Tibial nerve (tissue), 4 donors: ENCODE results near the gene KDM5B. TPM values are rescaled to one million over a fixed set of nuclear protein-coding genes. Genes with fewer than 3 reads are reported as not detected.
A peak's percentile ranks its signal among the peaks of the same experiment; 100 is the strongest.

Experiments
- DNase-seq, 2 donors: peaks; one replicate each; pipeline ENCODE4 v3.0.0-alpha.2; 2019; ENCODE audit warnings: low spot score in 2 of 2
- H3K27ac ChIP-seq, 4 donors: fragments of 200-600 bp; sonication (generic) in 3 of 4; one replicate each; pipeline ENCODE4 v1.5.1; 2017 to 2019; ENCODE audit warnings: mild to moderate bottlenecking in 1 of 4
- H3K27me3 ChIP-seq, 2 donors: fragments of 200-600 bp; sonication (generic) in 1 of 2; one replicate each; pipeline versions ENCODE4 v1.5.1 to v1.6.0; 2017 to 2019
- H3K36me3 ChIP-seq, 3 donors: fragments of 200-600 bp; sonication (generic); one replicate each; pipeline ENCODE4 v1.5.1; 2018 to 2019
- H3K4me1 ChIP-seq, 4 donors: fragments of 200-600 bp; sonication (generic) in 3 of 4; one replicate each; pipeline ENCODE4 v1.5.1; 2017 to 2019
- H3K4me3 ChIP-seq, 4 donors: fragments of 200-600 bp; sonication (generic) in 3 of 4; one replicate each; pipeline ENCODE4 v1.5.1; 2017 to 2019; ENCODE audit warnings: mild to moderate bottlenecking in 1 of 4, moderate library complexity in 1 of 4
- H3K9me3 ChIP-seq, 4 donors: fragments of 200-600 bp; sonication (generic) in 3 of 4; one replicate each; pipeline ENCODE4 v1.5.1; 2017 to 2019
- EP300 ChIP-seq, 2 donors: sonication (generic); formaldehyde crosslinking; IDR thresholded peaks; one replicate each; pipeline ENCODE4 v1.6.1; 2017; ENCODE audit warnings: antibody characterized with exemption in 2 of 2, mild to moderate bottlenecking in 1 of 2
- POLR2A ChIP-seq, 2 donors: fragments of 450-650 bp; IDR thresholded peaks; one replicate each; pipeline ENCODE4 v1.6.1; 2017; ENCODE audit warnings: antibody characterized with exemption in 2 of 2, mild to moderate bottlenecking in 2 of 2, moderate library complexity in 2 of 2
- WGBS, 2 donors: methylation state at CpG; one replicate each; pipeline ENCODE4 v1.1.5; 2018; 5-methylcytosine and 5-hydroxymethylcytosine counted together
- total RNA-seq, 4 donors: library from RNA; depleted of rRNA; stranded (reverse); fragments of >200 nt; gene quantifications; one replicate each; pipeline ENCODE4 v1.1.0, GENCODE V29; 2016
- TF ChIP-seq, protein P1 (sequence below), 5 experiments: fragments of 200-600 bp in 3 of 5; fragments of 450-650 bp in 2 of 5; sonication (generic) in 3 of 5; IDR thresholded peaks; one replicate each; pipeline ENCODE4 v1.5.1; 2016 to 2019; ENCODE audit warnings: antibody characterized with exemption in 5 of 5, mild to moderate bottlenecking in 3 of 5, moderate library complexity in 2 of 5

The KDM5B gene
- 10 to 100 TPM; 39.8 to 61.5 (median 41.2) TPM for total RNA-seq

DNA sequence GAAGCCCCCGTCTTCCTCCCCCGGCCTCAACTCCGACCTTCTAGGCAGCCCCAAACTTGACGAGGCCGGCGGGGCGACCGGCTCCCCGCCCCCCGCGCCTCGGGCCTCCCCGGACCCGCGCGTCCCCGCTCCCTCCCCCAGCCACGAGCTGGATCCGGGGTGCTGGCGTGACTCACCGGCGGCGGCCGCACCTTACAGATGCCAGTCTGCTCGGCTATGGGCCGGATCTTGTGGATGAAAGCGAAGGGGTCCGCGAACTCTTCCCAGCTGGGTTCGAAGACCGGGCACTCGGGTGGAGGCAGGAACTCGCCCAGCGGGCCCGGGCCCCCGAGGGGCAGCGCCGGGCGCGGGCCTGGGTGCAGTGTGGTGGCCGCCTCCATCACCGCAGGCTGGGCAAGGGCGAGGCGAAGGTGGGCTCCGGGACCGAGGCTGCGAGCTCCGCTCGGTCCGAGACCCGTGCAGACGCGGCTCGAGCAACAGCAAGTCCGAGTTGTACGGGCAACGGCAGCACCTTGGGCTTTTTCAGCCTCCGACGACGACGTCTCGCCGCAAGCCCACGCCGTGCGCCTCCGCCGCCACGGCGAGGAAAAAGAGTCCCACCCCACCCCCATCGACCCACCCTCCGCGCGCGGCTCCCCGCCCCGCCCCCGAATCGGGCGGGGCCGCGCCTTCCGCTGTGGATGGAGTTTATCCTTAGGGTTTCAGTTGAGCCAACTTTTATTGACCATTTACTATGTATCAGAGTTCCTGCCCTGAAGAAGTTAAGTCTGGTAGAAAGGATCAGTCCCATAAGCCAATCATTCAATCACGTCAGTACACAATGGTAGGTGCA is at the start of gene KDM5B:
TSS of gene KDM5B (minus strand) at position 496 of the 832 bp plus-strand sequence. CDS start at position 380, 116 bp downstream.
- 0 to 2% methylated on average over 29 to 54 of the region's 84 CpGs for WGBS, 2 donors
- H3K27me3 ChIP-seq: no peaks in the 10 kb centered on the region
- no peaks in the 10 kb centered on the region for H3K9me3 ChIP-seq
- H3K4me3 ChIP-seq: peak within 1 kb of the TSS; percentile 80 to 98 (median 94)
- peak in 1 of 2 donors; percentile 46 for DNase-seq
- H3K27ac ChIP-seq: peak within 1 kb of the TSS; percentile 57 to 93 (median 88)
- TF ChIP-seq EP300 (IDR thresholded peaks at IDR 0.05) (peak in 1 of 2 donors; percentile 89), POLR2A (IDR thresholded peaks at IDR 0.05) (peak; percentile 49 to 58)
- TF ChIP-seq, protein P1, sequence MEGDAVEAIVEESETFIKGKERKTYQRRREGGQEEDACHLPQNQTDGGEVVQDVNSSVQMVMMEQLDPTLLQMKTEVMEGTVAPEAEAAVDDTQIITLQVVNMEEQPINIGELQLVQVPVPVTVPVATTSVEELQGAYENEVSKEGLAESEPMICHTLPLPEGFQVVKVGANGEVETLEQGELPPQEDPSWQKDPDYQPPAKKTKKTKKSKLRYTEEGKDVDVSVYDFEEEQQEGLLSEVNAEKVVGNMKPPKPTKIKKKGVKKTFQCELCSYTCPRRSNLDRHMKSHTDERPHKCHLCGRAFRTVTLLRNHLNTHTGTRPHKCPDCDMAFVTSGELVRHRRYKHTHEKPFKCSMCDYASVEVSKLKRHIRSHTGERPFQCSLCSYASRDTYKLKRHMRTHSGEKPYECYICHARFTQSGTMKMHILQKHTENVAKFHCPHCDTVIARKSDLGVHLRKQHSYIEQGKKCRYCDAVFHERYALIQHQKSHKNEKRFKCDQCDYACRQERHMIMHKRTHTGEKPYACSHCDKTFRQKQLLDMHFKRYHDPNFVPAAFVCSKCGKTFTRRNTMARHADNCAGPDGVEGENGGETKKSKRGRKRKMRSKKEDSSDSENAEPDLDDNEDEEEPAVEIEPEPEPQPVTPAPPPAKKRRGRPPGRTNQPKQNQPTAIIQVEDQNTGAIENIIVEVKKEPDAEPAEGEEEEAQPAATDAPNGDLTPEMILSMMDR (IDR thresholded peaks at IDR 0.05): no peak
- H3K36me3 ChIP-seq: no peaks in the 10 kb centered on the region
- H3K4me1 ChIP-seq: peaks cover 0 to 59% (median 20%) of the 10 kb centered on the region in 4 donors

DNA sequence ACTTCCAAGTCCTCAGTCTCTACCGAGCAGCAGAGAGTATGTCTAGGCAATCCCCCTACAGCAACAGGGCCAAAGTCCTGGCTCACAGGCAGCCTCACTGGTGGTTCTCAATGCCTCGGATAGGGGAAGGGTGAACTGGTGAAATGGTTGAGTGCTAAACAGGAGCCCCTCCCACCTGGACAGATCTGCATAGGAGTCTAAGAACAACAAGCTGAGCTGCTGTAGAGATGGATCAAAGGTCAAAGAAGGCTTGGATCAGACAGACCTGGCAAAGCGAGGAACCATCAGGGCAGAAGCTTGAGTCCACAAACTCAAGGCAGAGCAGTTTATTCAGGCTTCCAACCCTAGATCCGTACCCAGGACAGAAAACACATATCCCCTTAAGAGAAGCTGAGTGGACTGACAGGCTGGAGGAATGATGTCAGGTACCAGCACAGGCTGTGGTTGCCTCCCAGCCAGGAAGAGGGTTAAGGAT is 49.0 kb upstream of the KDM5B start:
- WGBS, 2 donors: 61 to 75% methylated on average over 4 of the region's 4 CpGs
- no peaks in the 10 kb centered on the region for H3K36me3 ChIP-seq
- H3K4me3 ChIP-seq: no peak overlapping the region
- DNase-seq: no peak
- no peaks in the 10 kb centered on the region for H3K9me3 ChIP-seq
- H3K27ac ChIP-seq: no peak overlapping the region
- no peaks in the 10 kb centered on the region for H3K27me3 ChIP-seq
- peaks cover 0 to 23% (median 5%) of the 10 kb centered on the region in 4 donors for H3K4me1 ChIP-seq
- TF ChIP-seq POLR2A (IDR thresholded peaks at IDR 0.05): no peak
- TF ChIP-seq, protein P1 (IDR thresholded peaks at IDR 0.05): no peak
- TF ChIP-seq EP300 (IDR thresholded peaks at IDR 0.05): no peak

DNA sequence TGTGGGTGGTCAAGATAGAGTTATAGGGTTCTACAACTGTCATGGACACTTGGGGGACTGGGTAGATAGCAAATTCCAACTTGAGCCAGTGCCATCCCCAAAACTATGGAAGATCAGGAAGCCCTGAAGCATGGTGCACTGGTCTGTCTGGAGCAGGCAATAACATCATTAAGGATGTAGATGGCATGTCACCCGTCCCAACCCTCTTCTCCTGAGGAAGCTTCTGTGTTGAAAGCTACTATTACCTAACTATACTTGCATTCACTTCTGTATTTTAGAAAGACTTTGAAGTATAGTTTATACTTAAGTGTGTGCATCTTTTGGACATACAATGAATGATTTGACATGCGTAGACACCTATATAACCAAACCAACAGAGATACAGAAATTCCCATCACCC is 47.8 kb upstream of the KDM5B start:
- H3K27me3 ChIP-seq: no peaks in the 10 kb centered on the region
- no peak for DNase-seq
- 91 to 94% methylated on average over 2 of the region's 2 CpGs for WGBS, 2 donors
- H3K4me1 ChIP-seq: peaks cover 0 to 16% (median 3%) of the 10 kb centered on the region in 4 donors
- no peaks in the 10 kb centered on the region for H3K36me3 ChIP-seq
- H3K9me3 ChIP-seq: no peaks in the 10 kb centered on the region
- H3K27ac ChIP-seq: no peak overlapping the region
- H3K4me3 ChIP-seq: no peak overlapping the region
- TF ChIP-seq, protein P1 (IDR thresholded peaks at IDR 0.05): no peak
- TF ChIP-seq POLR2A (IDR thresholded peaks at IDR 0.05) (no peak), EP300 (IDR thresholded peaks at IDR 0.05) (no peak)

DNA sequence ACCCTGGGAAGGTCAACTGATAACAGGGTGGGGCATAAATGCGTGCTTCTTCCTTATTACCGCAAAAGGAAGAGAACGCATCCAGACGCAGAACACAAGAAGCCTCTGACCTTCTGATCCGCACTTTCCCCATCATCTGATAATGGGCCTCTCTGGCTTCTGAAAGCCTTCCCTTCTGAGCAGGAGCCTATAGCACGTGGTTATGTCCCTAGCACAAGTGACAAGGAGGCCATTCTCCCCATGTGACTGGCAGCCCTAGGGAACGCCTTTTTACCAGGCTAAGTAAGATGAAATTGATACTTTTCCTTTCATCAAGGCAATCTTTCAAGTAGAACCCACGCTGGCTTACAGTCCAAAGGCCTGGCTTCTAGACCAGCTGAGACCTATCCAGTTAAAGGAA is 46.6 kb upstream of the KDM5B start:
- Histone ChIP-seq H3K27me3 (no peaks in the 10 kb centered on the region), H3K4me3 (no peak overlapping the region), H3K27ac (no peak overlapping the region), H3K36me3 (no peaks in the 10 kb centered on the region), H3K9me3 (no peaks in the 10 kb centered on the region), H3K4me1 (peaks cover 0 to 9% (median 3%) of the 10 kb centered on the region in 4 donors)
- no peak for TF ChIP-seq EP300 (IDR thresholded peaks at IDR 0.05)
- TF ChIP-seq, protein P1 (IDR thresholded peaks at IDR 0.05): no peak
- TF ChIP-seq POLR2A (IDR thresholded peaks at IDR 0.05): no peak
- WGBS, 2 donors: 82 to 87% methylated on average over 8 of the region's 8 CpGs
- DNase-seq: no peak
